ENCODE measurements around the gene RPL32.

Gene RPL32

GRCh38 chr3:12832350-12833221, 8.8 kb downstream of the RPL32 start:
- no peak for DNase-seq

GRCh38 chr3:12831301-12831866, 10.0 kb downstream of the RPL32 start:
- no peak for DNase-seq

DNA sequence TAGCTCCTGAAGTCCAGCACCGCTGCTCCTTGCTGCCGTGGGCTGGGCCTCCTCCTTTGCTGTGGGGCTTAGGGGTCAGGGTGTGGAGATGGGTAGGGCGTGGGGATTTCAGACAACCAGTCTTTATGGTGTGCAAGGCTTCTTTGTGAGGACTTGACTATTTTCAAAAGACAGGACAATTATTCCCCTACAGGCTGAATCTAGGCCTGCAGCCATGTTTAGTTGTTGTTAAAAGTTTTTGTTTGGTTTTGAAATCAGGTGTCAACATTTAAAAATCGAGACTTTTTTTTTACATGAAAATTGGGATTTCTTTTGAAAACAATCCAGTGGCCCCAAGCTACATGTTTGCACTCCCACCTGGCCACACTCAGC, 10.6 kb downstream of the RPL32 start:
- no peak for DNase-seq

DNA sequence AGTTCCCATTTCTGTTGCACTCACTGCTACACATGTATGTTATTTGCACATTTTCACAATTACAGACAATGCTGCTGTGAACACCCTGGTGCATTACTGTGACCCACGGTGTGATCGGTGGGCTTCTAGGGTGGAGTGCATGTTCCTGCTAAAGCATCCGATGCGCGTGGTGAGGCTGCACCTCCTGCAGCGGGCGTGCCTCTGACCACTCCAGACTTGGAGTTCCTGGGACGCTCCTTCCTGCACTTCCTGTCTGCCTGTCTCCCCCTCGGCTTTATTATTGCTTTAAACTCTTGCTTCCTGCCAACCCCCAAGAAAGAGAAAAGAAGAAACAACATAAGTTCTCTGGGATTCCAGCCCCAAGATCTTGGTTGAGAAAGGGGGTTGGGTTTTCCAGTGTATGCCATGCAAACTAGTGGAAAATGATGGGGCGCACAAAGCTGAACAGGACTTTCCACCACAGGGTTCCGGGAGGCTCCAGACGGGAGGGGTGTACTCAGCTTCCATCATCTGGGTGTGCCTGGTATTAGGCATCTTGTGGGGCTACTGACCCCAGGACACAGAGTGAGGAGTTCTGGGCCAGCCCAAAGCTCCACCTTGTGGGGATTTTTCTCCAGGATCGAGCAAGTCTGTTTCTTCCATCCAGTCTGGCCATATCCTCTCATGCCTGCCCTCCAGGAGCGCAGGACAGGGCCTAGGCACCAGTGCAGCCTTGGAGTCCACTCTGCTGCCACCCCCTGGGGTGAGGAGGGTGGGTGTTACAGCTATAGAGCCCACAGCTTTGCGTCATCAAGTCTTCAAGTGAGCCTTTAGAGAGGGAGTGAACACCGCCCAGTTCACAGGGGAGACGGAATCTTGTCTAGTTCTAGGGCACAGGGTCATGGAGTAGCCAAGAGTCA, 11.2 kb downstream of the RPL32 start:
- DNase-seq, result no peak

DNA sequence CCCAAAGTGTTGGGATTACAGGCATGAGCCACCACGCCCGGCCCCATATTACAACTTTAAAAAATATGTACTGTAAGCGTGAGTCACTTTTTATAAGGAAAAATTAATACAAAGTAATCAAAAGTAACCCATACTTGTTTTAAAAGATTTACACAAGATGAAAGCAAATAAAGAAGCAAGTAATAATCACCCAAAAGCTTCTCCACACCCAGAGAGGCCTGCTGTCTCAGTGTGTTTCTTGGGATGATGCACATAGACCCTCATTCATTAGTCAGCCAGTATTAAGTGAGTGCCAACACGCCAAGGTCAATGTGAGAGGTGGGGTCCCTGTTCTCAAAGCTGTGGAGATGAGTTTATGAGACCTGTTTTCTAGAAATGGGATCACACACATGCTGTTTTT, 12.0 kb downstream of the RPL32 start:
- no peak for DNase-seq

DNA sequence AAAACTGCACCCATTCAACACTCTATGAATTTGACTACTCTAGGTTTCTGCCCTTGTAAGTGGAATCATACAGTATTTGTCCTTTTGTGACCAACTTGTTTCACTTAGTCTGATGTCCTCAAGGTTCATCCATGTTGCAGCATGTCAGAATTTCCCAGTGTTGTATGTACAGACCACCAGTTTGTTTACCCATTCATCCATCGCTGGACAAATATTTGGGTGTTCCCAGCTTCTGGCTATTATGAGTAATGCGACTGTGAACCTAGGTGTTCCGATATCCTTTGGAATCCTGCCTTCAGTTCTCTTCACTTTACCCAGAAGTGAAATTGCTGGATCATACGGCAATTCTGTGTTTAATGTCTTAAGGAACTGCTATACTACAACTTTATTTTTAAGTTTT, 12.6 kb downstream of the RPL32 start:
- no peak for DNase-seq

DNA sequence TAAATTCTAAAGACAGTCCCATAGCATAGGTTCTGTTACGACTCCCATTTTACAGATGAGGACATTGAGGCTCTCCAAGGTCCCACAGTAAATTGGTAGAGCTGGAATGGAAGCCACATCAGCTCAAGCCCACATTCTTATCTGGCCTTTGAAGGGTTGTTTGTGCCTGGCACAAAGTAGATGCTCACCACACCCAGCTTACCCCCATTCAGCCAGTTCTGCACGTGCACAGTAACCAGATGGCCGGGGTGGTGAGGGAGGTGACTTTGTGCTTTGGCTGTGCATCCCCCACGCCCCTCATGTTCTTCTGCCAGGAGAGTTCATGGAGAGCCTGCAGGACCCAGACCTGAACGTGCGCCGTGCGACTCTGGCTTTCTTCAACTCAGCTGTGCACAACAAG, 16.2 kb downstream of the RPL32 start:
- DNase-seq, result no peak

- no peak for DNase-seq
These were observed 17.1 kb downstream of the RPL32 start for GRCh38 chr3:12824299-12824698.

- DNase-seq, result no peak
These were observed 18.5 kb downstream of the RPL32 start for GRCh38 chr3:12822725-12823373.

DNA sequence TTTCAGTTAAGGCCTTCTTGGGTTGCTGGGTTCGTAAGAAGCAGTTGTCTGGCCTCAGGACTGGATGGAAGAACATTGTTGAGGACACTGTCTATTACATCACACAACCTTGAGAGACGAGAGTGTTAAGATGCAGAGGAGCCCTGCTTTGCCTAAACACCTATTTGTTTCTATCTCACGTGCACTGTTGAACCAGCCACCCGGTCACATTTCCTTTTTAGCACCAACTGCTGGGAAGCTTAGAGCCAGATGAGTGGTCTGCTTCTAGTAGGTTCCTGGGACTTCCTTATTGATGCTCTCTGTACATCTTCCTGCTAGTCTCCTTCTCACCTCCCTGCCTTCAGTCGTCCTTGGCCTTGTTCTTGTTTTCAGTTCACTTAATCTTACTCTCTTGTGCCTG, 22.6 kb downstream of the RPL32 start:
- no peak for DNase-seq

GRCh38 chr3:12818273-12818672, 23.1 kb downstream of the RPL32 start:
- no peak for DNase-seq

DNA sequence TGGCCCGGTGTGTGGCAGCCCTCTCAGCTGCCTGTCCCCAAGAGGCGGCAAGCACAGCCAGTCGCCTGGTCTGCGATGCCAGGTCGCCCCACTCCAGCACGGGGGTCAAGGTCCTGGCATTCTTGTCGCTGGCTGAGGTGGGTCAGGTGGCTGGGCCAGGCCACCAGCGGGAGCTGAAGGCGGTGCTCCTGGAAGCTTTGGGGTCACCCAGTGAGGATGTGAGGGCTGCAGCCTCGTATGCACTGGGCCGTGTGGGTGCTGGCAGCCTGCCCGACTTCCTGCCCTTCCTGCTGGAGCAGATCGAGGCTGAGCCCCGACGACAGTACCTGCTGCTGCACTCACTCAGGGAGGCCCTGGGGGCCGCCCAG, 24.0 kb downstream of the RPL32 start:
- DNase-seq, result no peak

- no peak for DNase-seq
These were observed 24.6 kb downstream of the RPL32 start for GRCh38 chr3:12816521-12817342.

- no peak for DNase-seq
These were observed 25.6 kb downstream of the RPL32 start for GRCh38 chr3:12815719-12816118.

- no peak for DNase-seq
These were observed 26.3 kb downstream of the RPL32 start for GRCh38 chr3:12815078-12815477.

GRCh38 chr3:12813967-12814366, 27.4 kb downstream of the RPL32 start:
- DNase-seq, result no peak

- DNase-seq, result no peak
These were observed 28.6 kb downstream of the RPL32 start for GRCh38 chr3:12812812-12813211.

DNA sequence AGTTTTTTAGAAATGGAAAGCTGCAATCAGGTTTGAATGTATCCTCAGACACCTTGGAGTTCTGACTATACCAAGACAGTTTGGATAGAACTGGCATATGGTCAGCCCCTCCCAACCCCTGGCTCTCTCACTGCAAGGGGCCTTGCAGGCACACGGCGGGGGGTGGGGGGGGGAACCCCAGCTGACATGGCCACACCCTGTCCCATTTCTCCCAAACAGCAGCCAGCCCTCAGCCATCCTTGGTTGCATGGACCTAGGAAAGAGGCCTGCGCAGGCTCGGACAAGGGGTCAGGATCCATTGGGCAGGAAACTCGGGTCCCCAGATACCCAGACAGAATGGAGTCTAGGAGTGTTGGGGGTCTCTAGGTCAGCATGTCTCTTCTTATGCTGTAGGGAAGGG, 30.4 kb downstream of the RPL32 start:
- no peak for DNase-seq

DNA sequence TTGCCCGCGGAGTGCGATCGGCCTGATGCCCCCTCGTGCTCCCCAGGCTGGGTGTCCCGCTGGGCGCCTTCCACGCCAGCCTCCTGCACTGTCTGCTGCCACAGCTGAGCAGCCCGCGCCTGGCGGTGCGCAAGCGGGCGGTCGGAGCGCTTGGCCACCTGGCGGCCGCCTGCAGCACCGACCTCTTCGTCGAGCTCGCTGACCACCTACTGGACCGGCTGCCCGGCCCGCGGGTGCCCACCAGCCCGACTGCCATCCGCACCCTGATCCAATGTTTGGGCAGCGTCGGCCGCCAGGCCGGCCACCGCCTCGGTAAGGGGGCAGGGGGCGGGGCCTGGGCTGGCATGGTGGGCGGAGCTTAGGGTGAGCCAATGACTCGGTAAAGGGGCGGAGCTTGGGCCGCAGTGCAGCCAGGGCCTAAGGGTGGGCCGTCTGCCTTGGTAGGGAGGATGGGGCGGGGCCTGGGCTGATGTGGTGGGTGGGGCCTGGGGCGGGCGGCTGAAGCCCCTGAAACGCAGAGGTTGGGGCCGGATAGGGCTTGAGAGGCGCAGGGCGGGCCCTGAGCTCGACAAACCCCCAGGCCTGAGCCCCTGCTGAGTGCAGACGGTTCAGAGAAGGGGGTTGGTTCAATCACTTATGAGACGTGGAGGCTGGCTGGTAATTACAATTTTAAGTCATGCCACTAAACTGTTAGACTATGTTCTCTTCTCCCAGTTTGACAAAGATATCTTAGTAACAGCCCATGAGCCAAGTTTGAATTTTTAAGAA, 31.2 kb downstream of the RPL32 start:
- peak; percentile 98 for DNase-seq

DNA sequence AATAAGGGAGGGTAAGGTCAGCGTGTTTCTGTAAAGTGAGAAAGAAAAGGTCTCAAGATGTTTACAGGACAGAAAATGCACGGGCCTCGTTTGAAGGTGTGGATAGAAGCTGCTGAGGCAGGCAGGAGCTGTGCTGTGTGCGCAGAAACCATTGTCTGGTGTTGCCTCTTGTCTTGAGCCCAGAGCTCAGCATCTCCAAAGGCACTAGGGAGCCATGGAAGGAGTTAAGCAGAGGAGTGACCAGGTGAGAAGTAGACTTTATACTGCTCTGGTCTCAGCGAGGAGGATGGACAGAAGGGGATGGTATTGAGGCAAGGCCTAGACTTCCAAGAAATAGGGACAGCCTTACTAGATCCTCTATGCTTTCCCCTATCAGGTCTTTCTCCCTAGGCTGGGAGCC, 31.9 kb downstream of the RPL32 start:
- DNase-seq, result no peak

- no peak for DNase-seq
These were observed 32.4 kb downstream of the RPL32 start for GRCh38 chr3:12809001-12809400.

Measured in effector CD8-positive, alpha-beta T cell (primary cell).